OCI-LY1 (cell line): ENCODE results near the gene LSM14A.

ENCODE experiments used
- EZH2 ChIP-seq: fragments of 200-600 bp; sonication (generic), shearing (Covaris generic); IDR thresholded peaks from 2 replicates; pipeline ENCODE4 v1.8.0; 2017; ENCODE audit warnings: borderline replicate concordance, mixed run types, mild to moderate bottlenecking, antibody characterized with exemption, low read length, moderate library complexity, mixed read lengths
- TF ChIP-seq, protein P1 (sequence below): fragments of 200-600 bp; sonication (generic), shearing (Covaris generic); IDR thresholded peaks from 2 replicates; pipeline ENCODE4 v1.5.1; 2017; ENCODE audit warnings: mild to moderate bottlenecking, antibody characterized with exemption, low read length, moderate library complexity, mixed read lengths

DNA sequence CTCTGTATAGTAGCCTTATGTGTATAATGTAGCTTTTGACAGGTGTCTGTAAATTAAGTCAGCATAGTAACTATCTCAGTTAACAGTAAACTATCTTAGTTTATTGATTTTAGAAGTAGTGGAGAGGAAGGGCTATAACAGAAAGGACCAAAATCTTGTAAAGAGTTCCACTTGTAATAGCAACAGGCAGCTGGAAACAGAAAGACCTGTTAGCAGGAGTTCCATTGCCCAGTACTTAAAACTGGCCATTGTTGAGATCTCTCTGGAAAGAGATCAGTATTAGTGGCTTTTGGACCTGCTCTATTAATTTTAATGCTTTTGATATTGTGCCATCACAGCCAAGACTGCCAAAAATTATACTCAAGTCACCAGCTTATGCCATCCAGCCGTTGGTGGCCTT, 50.1 kb downstream of the LSM14A start:
- no peak for TF ChIP-seq EZH2
- TF ChIP-seq, protein P1, sequence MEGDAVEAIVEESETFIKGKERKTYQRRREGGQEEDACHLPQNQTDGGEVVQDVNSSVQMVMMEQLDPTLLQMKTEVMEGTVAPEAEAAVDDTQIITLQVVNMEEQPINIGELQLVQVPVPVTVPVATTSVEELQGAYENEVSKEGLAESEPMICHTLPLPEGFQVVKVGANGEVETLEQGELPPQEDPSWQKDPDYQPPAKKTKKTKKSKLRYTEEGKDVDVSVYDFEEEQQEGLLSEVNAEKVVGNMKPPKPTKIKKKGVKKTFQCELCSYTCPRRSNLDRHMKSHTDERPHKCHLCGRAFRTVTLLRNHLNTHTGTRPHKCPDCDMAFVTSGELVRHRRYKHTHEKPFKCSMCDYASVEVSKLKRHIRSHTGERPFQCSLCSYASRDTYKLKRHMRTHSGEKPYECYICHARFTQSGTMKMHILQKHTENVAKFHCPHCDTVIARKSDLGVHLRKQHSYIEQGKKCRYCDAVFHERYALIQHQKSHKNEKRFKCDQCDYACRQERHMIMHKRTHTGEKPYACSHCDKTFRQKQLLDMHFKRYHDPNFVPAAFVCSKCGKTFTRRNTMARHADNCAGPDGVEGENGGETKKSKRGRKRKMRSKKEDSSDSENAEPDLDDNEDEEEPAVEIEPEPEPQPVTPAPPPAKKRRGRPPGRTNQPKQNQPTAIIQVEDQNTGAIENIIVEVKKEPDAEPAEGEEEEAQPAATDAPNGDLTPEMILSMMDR: no peak
